Kidney (tissue), 14 donors: ENCODE data around the gene GCK. TPM values are rescaled to one million over a fixed set of nuclear protein-coding genes. Genes with fewer than 3 reads are reported as not detected.

Experiments used
- DNase-seq, 5 donors: peaks; one replicate each; pipeline ENCODE4 v3.0.0-alpha.2; 2013 to 2020
- FAIRE-seq: peaks from 2 replicates; lab custom pipeline; 2012; peaks lifted over from hg19 to GRCh38; lab: Jason Lieb, UNC
- H3K27ac ChIP-seq, 2 donors: one replicate each; pipeline ENCODE4 v1.7.0; 2013; ENCODE audit warnings: low read depth in 2 of 2, low read length in 2 of 2, inconsistent platforms in 1 of 2
- H3K27me3 ChIP-seq: one replicate; pipeline ENCODE4 v1.7.1; 2013; ENCODE audit warnings: low read length, inconsistent platforms; ENCODE audit not compliant: control insufficient read depth, insufficient read depth
- H3K36me3 ChIP-seq, 3 donors: one replicate each; pipeline versions ENCODE4 v1.7.0 to v1.7.1; 2013; ENCODE audit warnings: low read length in 3 of 3, control low read depth in 1 of 3, inconsistent platforms in 1 of 3; ENCODE audit not compliant: insufficient read depth in 3 of 3, control insufficient read depth in 2 of 3
- H3K4me1 ChIP-seq, 3 donors: one replicate each; pipeline versions ENCODE4 v1.7.0 to v1.7.1; 2013; ENCODE audit warnings: low read length in 3 of 3, inconsistent platforms in 1 of 3, low read depth in 1 of 3; ENCODE audit not compliant: control insufficient read depth in 2 of 3, insufficient read depth in 2 of 3
- H3K4me3 ChIP-seq, 3 donors: one replicate each; pipeline versions ENCODE4 v1.7.0 to v1.8.1; 2013; ENCODE audit warnings: low read length in 3 of 3, control low read depth in 1 of 3, inconsistent platforms in 1 of 3
- H3K9ac ChIP-seq, 3 donors: one replicate each; pipeline versions ENCODE4 v1.7.0 to v1.7.1; 2013; ENCODE audit warnings: low read length in 3 of 3, control low read depth in 1 of 3, inconsistent platforms in 1 of 3
- H3K9me3 ChIP-seq, 3 donors: one replicate each; pipeline versions ENCODE4 v1.7.0 to v1.7.1; 2013; ENCODE audit warnings: low read length in 3 of 3, control low read depth in 1 of 3, inconsistent platforms in 1 of 3; ENCODE audit not compliant: control insufficient read depth in 2 of 3, insufficient read depth in 1 of 3
- intact Hi-C: fragments of 100-400 bp; cut with DNase I; formaldehyde crosslinking; loops from one replicate; pipeline ENCODE4 v1.11.1; 2022
- polyA plus RNA-seq: library from polyadenylated mRNA; stranded (reverse); fragments of 350-450 nt; fragmentation: Illumina TruSeq; extraction: RNeasy Lipid Tissue Mini Kit (QIAGEN cat#74804); gene quantifications from one replicate; pipeline ENCODE4 v1.2.3, GENCODE V29; 2014; ENCODE audit warnings: low read depth, low replicate concordance; ENCODE audit not compliant: insufficient read depth
- total RNA-seq: library from RNA; stranded (reverse); fragmentation: NEBNext Ultra II Directional; extraction: Animal tissue kit (Norgen Biotek cat#: 25700); gene quantifications from one replicate; pipeline ENCODE4 v1.2.1, GENCODE V29; 2021
- TF ChIP-seq, protein P1 (sequence below): IDR thresholded peaks from 3 replicates; pipeline ENCODE4 v1.5.1; 2012; ENCODE audit warnings: mild to moderate bottlenecking, moderate library complexity, borderline replicate concordance; ENCODE audit not compliant: insufficient read depth; ENCODE audit errors: extremely low read depth
- donor health status: control.
- donor health status: control.
- donor health status: control.
- donor health status: control.
- donor health status: control.
- donor health status: DM: yes; HTN: yes; CAD: no.
- donor health status: Normal renal cell carcinoma (clear cell type).

GCK gene
- total and polyA plus RNA-seq, 2 donors from 2014 or later: 0.25 to 1.0 TPM

- intact Hi-C loops: no loop called here
- H3K27me3 ChIP-seq: no peaks in the 10 kb centered on the region
- no peak overlapping the region for H3K9ac ChIP-seq
- FAIRE-seq (no peak), DNase-seq (no peak)
- H3K27ac ChIP-seq: no peak overlapping the region
- no peaks in the 10 kb centered on the region for H3K36me3 ChIP-seq
- H3K4me3 ChIP-seq: no peak overlapping the region
- peaks cover 0 to 2% (median 0%) of the 10 kb centered on the region in 3 donors for H3K4me1 ChIP-seq
- H3K9me3 ChIP-seq: no peaks in the 10 kb centered on the region
- TF ChIP-seq, protein P1, sequence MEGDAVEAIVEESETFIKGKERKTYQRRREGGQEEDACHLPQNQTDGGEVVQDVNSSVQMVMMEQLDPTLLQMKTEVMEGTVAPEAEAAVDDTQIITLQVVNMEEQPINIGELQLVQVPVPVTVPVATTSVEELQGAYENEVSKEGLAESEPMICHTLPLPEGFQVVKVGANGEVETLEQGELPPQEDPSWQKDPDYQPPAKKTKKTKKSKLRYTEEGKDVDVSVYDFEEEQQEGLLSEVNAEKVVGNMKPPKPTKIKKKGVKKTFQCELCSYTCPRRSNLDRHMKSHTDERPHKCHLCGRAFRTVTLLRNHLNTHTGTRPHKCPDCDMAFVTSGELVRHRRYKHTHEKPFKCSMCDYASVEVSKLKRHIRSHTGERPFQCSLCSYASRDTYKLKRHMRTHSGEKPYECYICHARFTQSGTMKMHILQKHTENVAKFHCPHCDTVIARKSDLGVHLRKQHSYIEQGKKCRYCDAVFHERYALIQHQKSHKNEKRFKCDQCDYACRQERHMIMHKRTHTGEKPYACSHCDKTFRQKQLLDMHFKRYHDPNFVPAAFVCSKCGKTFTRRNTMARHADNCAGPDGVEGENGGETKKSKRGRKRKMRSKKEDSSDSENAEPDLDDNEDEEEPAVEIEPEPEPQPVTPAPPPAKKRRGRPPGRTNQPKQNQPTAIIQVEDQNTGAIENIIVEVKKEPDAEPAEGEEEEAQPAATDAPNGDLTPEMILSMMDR: no peak
Measured at GRCh38 chr7:44194069-44194468, 4.8 kb upstream of the GCK start.

DNA sequence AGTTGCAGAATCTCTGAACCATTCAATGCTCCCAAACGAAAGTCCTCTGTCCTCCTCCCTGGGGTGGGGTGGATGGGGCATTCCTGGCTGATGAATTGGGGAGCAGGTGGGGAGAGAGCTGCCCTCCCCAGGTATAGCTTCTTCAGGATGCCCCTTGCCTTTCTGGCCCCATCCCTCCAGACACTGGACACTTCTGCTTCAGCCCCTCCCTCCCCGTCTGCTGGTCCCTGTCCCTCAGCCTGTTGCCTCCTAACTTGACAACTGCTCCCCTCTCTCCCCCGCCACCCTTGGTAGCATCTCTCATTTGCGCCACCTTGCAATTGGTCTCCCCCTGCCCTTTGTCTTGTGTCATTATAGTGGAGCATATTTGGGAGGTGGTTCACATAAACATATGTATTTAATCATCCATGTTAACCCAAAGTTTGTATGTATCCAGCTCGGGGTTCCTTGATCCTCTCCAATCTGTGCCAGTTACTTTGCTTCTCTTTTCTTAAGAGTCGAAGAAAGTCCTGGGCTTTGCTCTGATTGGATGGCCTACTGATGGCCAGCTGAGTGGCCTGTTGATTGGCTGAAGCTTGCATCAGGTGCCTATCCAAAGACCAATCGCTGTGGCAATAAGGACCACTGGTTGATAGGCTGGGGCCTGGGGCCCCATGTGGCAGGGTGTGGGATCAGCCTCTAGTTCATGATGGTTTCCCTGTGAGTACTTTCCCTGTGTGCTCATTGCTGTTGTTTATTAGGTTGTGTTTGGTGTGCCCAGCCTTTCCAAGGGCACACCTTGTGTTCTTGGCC is 4.0 kb upstream of the GCK start:
- FAIRE-seq (no peak), DNase-seq (no peak)
- H3K4me1 ChIP-seq: peaks cover 0 to 2% (median 0%) of the 10 kb centered on the region in 3 donors

GRCh38 chr7:44191171-44191570 is 1.9 kb upstream of the GCK start:
- intact Hi-C loops: no loop called here
- Histone ChIP-seq H3K9me3 (no peaks in the 10 kb centered on the region), H3K4me1 (peaks cover 0 to 2% (median 0%) of the 10 kb centered on the region in 3 donors), H3K9ac (no peak overlapping the region), H3K4me3 (no peak overlapping the region), H3K27ac (no peak overlapping the region), H3K27me3 (no peaks in the 10 kb centered on the region), H3K36me3 (no peaks in the 10 kb centered on the region)
- no peak for FAIRE-seq
- TF ChIP-seq, protein P1: no peak
- DNase-seq: no peak

More for the DNA sequence above, 4.0 kb upstream of the GCK start:
- Histone ChIP-seq H3K4me3 (no peak overlapping the region), H3K27ac (no peak overlapping the region), H3K9me3 (no peaks in the 10 kb centered on the region), H3K9ac (no peak overlapping the region), H3K27me3 (no peaks in the 10 kb centered on the region), H3K36me3 (no peaks in the 10 kb centered on the region)
- intact Hi-C loops: no loop called here
- TF ChIP-seq, protein P1: no peak
